GM12874 (cell line): ENCODE data around the gene WWOX.

Experiments used
- TF ChIP-seq, protein P1 (sequence below): IDR thresholded peaks from 2 replicates; pipeline ENCODE4 v1.5.1; 2011; ENCODE audit warnings: low read depth, mild to moderate bottlenecking, control low read depth, low read length, moderate library complexity; ENCODE audit not compliant: insufficient read depth

WWOX gene

DNA sequence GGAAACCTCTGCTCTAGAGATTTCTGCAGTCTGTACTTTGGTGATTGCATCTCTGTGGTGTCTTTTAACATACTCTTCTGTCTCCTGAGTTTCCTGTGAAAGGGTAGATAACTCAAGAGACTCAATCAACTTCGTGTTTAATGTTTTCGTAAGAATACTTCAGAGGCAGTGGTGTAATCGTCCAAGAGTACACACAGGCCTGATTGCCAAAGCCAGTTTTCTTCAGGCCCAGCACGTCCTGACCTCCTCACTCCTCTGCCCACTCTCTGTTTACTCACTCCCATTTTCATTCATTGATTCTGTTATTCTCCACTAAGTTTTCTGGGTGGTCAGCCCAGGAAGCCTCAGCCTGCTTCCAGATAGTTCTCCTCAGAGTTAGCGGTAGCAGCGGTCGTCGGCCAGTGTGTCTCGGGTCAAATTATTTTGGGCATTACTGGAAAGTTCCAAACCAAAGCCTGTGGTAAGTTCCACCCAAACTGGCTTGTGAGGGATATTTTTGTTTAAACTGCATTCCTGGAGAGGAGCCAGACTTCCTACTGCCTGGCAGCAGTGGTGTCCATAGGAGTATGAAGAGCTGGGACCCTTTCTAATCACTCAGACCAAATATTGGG is 293.2 kb downstream of the WWOX start:
- TF ChIP-seq, protein P1, sequence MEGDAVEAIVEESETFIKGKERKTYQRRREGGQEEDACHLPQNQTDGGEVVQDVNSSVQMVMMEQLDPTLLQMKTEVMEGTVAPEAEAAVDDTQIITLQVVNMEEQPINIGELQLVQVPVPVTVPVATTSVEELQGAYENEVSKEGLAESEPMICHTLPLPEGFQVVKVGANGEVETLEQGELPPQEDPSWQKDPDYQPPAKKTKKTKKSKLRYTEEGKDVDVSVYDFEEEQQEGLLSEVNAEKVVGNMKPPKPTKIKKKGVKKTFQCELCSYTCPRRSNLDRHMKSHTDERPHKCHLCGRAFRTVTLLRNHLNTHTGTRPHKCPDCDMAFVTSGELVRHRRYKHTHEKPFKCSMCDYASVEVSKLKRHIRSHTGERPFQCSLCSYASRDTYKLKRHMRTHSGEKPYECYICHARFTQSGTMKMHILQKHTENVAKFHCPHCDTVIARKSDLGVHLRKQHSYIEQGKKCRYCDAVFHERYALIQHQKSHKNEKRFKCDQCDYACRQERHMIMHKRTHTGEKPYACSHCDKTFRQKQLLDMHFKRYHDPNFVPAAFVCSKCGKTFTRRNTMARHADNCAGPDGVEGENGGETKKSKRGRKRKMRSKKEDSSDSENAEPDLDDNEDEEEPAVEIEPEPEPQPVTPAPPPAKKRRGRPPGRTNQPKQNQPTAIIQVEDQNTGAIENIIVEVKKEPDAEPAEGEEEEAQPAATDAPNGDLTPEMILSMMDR: no peak

DNA sequence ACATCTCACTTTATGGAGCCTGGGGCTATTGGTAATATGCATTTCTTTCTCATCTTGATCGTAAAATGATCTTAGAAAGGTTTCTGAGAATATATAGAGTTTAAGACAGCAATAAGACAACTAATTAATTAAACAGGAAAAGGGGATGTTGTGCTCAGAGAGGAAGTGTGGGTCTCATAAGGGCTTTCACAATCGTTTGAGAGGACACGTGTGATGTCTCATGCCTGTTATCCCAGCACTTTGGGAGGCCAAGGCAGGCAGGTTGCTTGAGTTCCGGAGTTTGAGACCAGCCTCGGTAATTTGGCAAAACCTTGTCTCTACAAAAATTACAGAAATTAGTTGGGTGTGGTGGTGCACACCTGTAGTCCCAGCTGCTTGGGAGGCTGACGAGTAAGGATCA is 295.6 kb downstream of the WWOX start:
- TF ChIP-seq, protein P1: no peak

DNA sequence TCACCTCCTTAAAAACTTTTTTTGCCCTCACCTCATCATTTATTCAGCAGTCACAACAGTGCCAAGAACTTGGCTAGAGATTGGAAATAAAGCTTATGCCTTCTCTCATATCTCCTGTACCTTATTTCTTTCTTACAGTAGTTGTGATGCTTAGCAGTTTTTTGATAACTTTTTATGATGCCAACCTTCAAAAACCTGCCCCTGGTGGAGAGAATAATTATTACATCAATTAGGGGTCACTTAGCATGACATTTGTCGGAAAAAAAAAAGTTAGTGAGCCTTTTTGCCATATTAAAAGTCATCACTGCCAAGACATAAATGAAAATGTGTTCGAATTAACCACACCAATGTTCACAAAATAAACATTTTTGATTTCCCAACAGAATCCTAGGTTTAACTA is 296.6 kb downstream of the WWOX start:
- TF ChIP-seq, protein P1: no peak

DNA sequence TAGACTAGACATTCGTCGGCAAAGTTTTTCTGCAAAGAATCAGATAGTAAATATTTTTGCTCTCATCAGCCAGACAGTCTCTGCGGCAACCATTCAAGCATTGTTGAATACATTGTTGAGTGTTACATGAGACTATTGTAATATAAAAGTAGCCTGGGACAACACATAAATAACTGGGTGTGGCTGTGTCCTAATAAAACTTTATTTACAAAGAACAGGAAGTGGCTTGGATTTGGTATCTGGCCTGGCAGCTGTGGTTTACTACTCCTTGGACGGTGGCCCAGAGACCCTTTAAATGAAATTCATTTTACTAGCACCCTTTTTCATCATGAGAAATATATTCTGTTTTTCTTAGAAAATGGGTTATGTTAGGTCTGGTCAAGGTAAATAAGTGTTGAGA is 297.2 kb downstream of the WWOX start:
- TF ChIP-seq, protein P1: no peak

DNA sequence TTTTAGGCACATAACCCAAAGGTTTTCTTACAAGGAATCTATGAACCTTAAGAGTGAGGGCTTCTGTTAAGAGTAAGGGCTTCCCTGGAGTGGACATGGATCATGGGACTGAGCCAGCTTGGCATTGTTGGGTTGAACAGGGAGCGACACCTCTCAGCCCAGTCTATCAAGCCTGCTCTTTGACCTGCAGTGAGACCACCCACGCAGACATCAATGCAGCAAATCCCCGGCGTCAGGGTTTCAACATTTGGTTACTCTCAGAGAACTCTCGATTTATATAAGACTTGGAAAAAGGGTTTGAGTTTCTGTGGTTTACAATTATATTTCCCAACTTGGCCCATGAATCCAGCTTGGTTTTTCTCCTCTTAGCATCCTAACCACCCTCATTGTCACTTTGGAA is 299.9 kb downstream of the WWOX start:
- TF ChIP-seq, protein P1: no peak

DNA sequence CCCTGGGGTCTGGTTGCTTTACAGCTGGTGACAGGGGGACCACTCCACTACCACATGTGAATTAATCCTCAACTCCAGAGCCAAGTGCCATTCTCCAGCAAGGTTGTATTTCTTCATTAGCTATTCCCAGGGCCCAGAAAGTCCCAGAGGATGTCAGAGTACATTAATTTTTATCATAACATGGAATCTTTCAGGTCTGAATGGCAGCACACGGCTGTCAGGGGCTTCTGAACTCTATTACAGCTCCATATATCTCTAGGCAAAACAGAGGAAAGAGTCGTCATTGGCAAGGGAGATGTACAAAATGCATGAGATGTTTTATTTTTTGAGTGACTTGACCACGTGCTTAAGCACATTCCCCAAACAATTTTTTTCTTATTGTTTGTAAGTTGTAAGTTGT is 303.4 kb downstream of the WWOX start:
- TF ChIP-seq, protein P1: no peak

DNA sequence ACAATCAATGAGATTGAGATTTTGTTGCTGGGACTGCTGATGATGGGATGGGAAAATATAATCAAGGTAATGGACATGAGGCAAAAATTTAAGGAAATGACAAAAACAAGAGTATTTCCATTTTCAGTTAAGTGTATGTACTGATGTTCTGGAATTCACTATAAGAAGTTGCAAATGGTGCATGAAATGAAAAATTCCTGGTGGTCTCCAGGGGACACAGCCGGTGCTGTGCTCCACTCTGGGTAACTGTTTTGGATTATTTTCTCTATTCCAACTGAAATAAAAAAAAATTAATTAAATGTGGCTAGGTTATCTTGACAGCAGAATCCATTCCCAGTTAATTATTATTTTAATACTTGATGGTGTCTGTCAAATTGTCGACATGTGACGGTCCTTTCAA is 305.6 kb downstream of the WWOX start:
- TF ChIP-seq, protein P1: no peak
